ENCODE data around the gene SAE1.

- no peak for TF ChIP-seq POLR2A (IDR thresholded peaks at IDR 0.05; ENCODE audit: low read depth, low read length)
- TF ChIP-seq RAD21 (IDR thresholded peaks at IDR 0.05; ENCODE audit: low read length) = no peak
- no peak for TF ChIP-seq CTCF (conservative IDR thresholded peaks at IDR 0.05; ENCODE audit: low read depth, low read length)
- TF ChIP-seq MXI1 (IDR thresholded peaks at IDR 0.05; ENCODE audit: borderline replicate concordance, low read depth, low read length) = no peak
- TF ChIP-seq RCOR1 (IDR thresholded peaks at IDR 0.05; ENCODE audit: insufficient replicate concordance, low read length) = no peak
- no peak for TF ChIP-seq RFX5 (IDR thresholded peaks at IDR 0.05; ENCODE audit: low read depth, low read length)
- TF ChIP-seq BHLHE40 (IDR thresholded peaks at IDR 0.05; ENCODE audit: low read depth, low read length) = no peak
- TF ChIP-seq FOS (IDR thresholded peaks at IDR 0.05; ENCODE audit: low read depth, low read length) = no peak
- no peak for TF ChIP-seq CEBPB (IDR thresholded peaks at IDR 0.05; ENCODE audit: low read depth, low read length)
- TF ChIP-seq MAZ (IDR thresholded peaks at IDR 0.05; ENCODE audit: borderline replicate concordance, low read depth, low read length) = no peak
- no peak for TF ChIP-seq MAFK (IDR thresholded peaks at IDR 0.05; ENCODE audit: low read depth, low read length)
- TF ChIP-seq SMC3 (IDR thresholded peaks at IDR 0.05; ENCODE audit: low read depth, low read length) = no peak
- TF ChIP-seq, protein P1, sequence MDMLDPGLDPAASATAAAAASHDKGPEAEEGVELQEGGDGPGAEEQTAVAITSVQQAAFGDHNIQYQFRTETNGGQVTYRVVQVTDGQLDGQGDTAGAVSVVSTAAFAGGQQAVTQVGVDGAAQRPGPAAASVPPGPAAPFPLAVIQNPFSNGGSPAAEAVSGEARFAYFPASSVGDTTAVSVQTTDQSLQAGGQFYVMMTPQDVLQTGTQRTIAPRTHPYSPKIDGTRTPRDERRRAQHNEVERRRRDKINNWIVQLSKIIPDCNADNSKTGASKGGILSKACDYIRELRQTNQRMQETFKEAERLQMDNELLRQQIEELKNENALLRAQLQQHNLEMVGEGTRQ (IDR thresholded peaks at IDR 0.05; ENCODE audit: low read depth, low read length) = no peak
- TF ChIP-seq ELK1 (IDR thresholded peaks at IDR 0.05; ENCODE audit: borderline replicate concordance, low read depth, low read length) = no peak
Measured at GRCh38 chr19:47107202-47107952, 23.3 kb upstream of the SAE1 start.

All from IMR-90 (cell line).